GM11168 (cell line): ENCODE data around the gene S100A2.

Experiments used
- in situ Hi-C: fragments of 300-500 bp; cut with MboI; formaldehyde crosslinking; loops from one replicate; pipeline ENCODE4 v1.12.0; 2022; ENCODE audit warnings: low sequenced_read_pairs; ENCODE audit not compliant: unreplicated experiment

The S100A2 gene

GRCh38 chr1:153547560-153548551 is 17.8 kb downstream of the S100A2 start:
- in situ Hi-C loops: no loop called here

DNA sequence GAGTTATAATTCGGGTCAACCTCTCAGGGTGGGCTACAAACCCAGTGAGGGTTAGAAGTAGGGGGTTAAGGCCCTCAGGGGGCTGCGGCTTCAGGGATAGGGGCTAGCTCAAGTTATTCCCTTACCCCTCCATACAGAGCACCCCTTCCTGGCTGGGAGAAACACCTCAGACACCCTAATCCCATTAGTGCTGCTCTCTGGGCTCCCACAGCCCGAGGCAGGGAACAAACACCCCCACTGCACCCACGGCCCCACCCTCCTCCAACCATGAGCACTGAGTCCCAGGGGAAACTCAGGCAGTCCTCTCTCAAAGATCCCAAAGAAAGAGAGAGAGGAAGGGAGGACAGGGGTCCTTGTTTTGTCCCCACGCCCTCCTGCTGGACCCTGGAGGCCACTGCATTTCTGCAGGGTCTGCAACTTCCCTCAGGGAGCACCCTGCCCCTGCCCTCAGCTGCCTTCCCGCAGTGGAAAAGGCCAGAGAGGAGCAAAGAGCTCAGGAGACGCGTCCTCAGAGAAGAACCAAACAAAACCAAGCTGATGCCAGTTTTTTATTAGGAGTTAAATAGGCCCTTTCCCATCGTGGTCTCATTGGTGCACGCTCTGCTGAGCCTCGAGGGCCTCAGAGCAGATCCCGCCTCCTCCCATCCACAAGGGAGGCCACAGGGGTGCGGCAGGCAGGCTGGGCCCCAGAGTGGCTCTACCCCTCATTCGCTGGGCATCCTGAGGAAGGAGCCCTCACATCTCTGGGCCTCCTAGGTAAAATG is 18.7 kb downstream of the S100A2 start:
- in situ Hi-C loops: no loop called here

- in situ Hi-C loops: no loop called here
Observed at GRCh38 chr1:153546371-153546770, 19.3 kb downstream of the S100A2 start.

GRCh38 chr1:153545067-153546055 is 20.3 kb downstream of the S100A2 start, which contains the start of gene S100A4:
Gene S100A4, minus strand, starts transcription at chr1:153545806. Its CDS starts 1,012 bp downstream, at chr1:153544794.
- in situ Hi-C loops: no loop called here

DNA sequence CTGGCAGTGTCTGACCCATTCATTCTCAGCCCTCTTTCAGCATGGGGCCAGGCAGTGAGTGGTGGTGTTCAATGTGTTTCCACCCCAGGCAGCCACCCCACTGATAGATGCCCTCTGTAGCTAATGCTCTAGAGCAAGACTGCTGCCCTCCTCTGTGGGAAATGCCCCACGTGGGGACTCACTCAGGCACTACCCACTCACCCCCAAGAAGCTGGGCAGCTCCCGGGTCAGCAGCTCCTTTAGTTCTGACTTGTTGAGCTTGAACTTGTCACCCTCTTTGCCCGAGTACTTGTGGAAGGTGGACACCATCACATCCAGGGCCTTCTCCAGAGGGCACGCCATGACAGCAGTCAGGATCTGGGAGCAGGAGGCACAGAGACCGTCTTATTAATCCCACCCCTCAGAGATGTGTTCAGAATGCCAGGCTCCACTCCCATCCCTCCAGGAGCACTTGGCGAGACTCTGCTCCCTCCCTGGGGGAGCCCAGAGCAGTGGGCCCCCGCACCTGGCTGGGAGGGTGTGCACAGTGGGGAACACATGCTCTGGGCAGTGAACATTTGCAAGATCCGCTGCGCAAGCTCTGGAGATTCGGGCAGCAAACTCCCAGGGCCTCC is 21.1 kb downstream of the S100A2 start:
- in situ Hi-C loops: no loop called here

GRCh38 chr1:153543736-153544135 is 21.9 kb downstream of the S100A2 start:
- in situ Hi-C loops: no loop called here

- in situ Hi-C loops: no loop called here
Observed at GRCh38 chr1:153542956-153543711, 22.5 kb downstream of the S100A2 start.

DNA sequence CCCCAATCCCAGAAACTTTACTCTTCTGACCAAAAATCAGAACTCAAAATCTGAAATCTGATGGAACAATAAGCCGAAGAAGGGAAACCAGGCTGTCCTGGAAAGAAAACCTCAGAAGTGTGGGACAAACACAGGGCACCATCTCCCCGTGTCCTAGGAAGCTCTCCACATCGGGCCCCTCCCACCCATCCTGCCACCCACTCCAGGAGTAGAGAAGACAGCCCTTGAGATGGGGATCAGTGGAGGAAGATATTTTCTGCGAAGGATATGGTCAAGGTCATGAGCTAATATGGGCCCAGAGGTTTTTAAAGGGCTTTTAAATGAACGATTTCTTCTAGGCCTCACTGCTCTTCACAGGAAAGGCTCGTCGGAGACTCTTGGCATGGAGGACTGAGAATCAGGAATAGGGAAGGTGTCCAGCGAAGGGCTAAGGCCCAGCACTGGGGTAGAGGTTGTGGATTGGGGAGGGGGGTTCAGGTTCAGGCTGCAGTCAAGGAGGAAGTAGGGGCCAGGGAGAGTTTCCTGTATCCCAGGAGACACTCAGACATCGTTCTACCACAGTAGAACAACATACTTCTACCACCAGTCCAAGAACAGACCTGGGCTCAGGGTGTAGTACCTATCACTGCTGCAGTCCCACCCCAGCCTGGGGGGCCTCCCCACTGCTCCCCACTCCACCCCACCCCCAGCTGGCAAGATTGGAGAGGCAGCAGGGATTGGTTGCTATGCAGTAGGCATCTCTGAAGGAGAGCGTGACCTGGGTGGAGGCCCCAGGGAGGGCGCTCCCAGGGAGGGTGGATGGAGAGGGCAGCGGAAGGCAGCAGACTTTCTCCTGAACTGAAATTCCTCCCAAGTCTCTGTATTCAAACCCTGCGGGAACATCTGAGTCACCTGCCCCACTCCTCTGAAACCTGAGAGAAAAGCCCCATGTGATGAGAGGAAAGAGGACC is 23.7 kb downstream of the S100A2 start:
- in situ Hi-C loops: no loop called here

GRCh38 chr1:153540394-153541361 is 25.0 kb downstream of the S100A2 start, which contains the start of gene S100A5:
Gene S100A5, minus strand, starts transcription at chr1:153540934. Its CDS starts 743 bp downstream, at chr1:153540191.
- in situ Hi-C loops: no loop called here

DNA sequence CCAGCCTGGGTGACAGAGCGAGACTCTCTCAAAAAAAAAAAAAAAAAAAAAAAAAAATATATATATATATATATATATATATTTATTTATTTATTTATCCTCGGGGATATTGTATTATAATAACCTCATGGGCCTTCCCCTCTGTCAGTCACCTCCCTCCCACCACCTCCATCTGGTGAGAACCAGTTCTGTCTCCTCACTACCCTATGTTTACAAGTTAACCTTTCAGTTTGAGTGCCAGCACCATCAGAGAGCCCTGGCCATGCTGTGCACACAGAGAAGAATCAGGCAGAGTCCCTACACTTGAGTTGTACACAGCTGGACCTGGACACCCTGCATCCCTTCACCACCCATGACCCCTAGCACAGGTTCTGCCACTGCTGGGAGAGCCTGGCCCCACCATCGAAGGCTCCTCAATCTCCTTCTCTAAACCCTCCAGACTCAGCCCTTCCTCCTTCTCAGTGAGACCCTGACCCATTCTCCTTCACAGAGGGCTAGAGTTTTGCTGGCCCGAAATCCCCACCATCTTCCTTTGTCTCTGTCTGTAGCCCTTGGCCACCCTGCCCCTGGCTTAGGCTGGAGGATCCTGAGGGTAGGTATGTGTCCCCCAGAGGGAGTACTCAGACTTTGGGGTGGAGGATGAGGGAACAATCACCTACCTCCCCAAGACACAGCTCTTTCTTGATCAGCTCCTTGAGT is 26.1 kb downstream of the S100A2 start:
- in situ Hi-C loops: no loop called here

GRCh38 chr1:153538315-153538821 is 27.3 kb downstream of the S100A2 start:
- in situ Hi-C loops: no loop called here

- in situ Hi-C loops: no loop called here
Observed at GRCh38 chr1:153537376-153537730, 28.3 kb downstream of the S100A2 start.

- in situ Hi-C loops: no loop called here
Observed at GRCh38 chr1:153536671-153537375, 28.8 kb downstream of the S100A2 start.

GRCh38 chr1:153536012-153536670 is 29.5 kb downstream of the S100A2 start:
- in situ Hi-C loops: no loop called here
